ENCODE measurements around the gene POLE3. TPM values are rescaled to one million over a fixed set of nuclear protein-coding genes. Genes with fewer than 3 reads are reported as not detected.

The POLE3 gene
- total RNA-seq, 2 donors from 2014 or later, result 42.7 to 61.9 TPM

GRCh38 chr9:113376634-113377567 is 33.6 kb downstream of the POLE3 start, which contains the start of gene HDHD3:
TSS of gene HDHD3 (minus strand) at chr9:113376986. CDS start at chr9:113374354, 2,632 bp downstream.
- Histone ChIP-seq H3K27ac (peak within 1 kb of the TSS; percentile 73 to 84), H3K4me1 (replicated peaks) (no peaks in the 10 kb centered on the region), H3K9me3 (no peaks in the 10 kb centered on the region), H3K4me3 (peak within 1 kb of the TSS; percentile 55 to 89), H3K27me3 (replicated peaks; ENCODE audit: insufficient read depth) (no peaks in the 10 kb centered on the region), H3K36me3 (peaks cover 0 to 8% of the 10 kb centered on the region in 2 donors)
- WGBS, result 1% methylated on average over 57 of the region's 74 CpGs
- DNase-seq (ENCODE audit: low spot score), result peak; percentile 88
- TF ChIP-seq POLR2AphosphoS5 (IDR thresholded peaks at IDR 0.05) (peak; percentile 88), CTCF (IDR thresholded peaks at IDR 0.05) (peak in 2 of 4 experiments; percentile 9 to 25), POLR2A (IDR thresholded peaks at IDR 0.05) (peak; percentile 85)
- intact Hi-C loops (cut with DNase I), result no loop called here

GRCh38 chr9:113375057-113376023 is 35.1 kb downstream of the POLE3 start:
- Histone ChIP-seq H3K36me3 (peaks cover 0 to 8% of the 10 kb centered on the region in 2 donors), H3K27me3 (replicated peaks; ENCODE audit: insufficient read depth) (no peaks in the 10 kb centered on the region), H3K4me1 (replicated peaks) (no peaks in the 10 kb centered on the region), H3K9me3 (no peaks in the 10 kb centered on the region), H3K27ac (peak overlapping the region in 1 of 2 donors; percentile 84), H3K4me3 (peak overlapping the region in 1 of 2 donors; percentile 55)
- WGBS, result 88% methylated on average over 6 of the region's 6 CpGs
- intact Hi-C loops (cut with DNase I), result no loop called here
- TF ChIP-seq POLR2A (IDR thresholded peaks at IDR 0.05) (no peak), CTCF (IDR thresholded peaks at IDR 0.05) (no peak)
- no peak for DNase-seq (ENCODE audit: low spot score)

GRCh38 chr9:113373676-113374392 is 36.6 kb downstream of the POLE3 start:
- 85% methylated on average over 24 of the region's 24 CpGs for WGBS
- intact Hi-C loops (cut with DNase I), result no loop called here
- TF ChIP-seq POLR2AphosphoS5 (IDR thresholded peaks at IDR 0.05) (no peak), POLR2A (IDR thresholded peaks at IDR 0.05) (no peak), CTCF (IDR thresholded peaks at IDR 0.05) (no peak)
- H3K4me3 ChIP-seq, result no peak overlapping the region
- no peaks in the 10 kb centered on the region for H3K9me3 ChIP-seq
- no peaks in the 10 kb centered on the region for H3K4me1 ChIP-seq (replicated peaks)
- H3K27me3 ChIP-seq (replicated peaks; ENCODE audit: insufficient read depth), result no peaks in the 10 kb centered on the region
- peaks cover 0 to 8% of the 10 kb centered on the region in 2 donors for H3K36me3 ChIP-seq
- no peak overlapping the region for H3K27ac ChIP-seq
- DNase-seq (ENCODE audit: low spot score), result no peak

- intact Hi-C loops (cut with DNase I), result no loop called here
Observed at GRCh38 chr9:113373256-113373655, 37.2 kb downstream of the POLE3 start.

More at GRCh38 chr9:113373256-113373655, 37.2 kb downstream of the POLE3 start:
- WGBS, result 56% methylated on average over 3 of the region's 3 CpGs
- no peaks in the 10 kb centered on the region for H3K27me3 ChIP-seq (replicated peaks; ENCODE audit: insufficient read depth)
- H3K4me1 ChIP-seq (replicated peaks), result no peaks in the 10 kb centered on the region
- no peak for TF ChIP-seq CTCF (IDR thresholded peaks at IDR 0.05)
- no peak for TF ChIP-seq POLR2A (IDR thresholded peaks at IDR 0.05)
- no peak for TF ChIP-seq POLR2AphosphoS5 (IDR thresholded peaks at IDR 0.05)
- H3K27ac ChIP-seq, result no peak overlapping the region
- peaks cover 0 to 8% of the 10 kb centered on the region in 2 donors for H3K36me3 ChIP-seq
- no peak for DNase-seq (ENCODE audit: low spot score)
- H3K4me3 ChIP-seq, result no peak overlapping the region
- H3K9me3 ChIP-seq, result no peaks in the 10 kb centered on the region
